OCI-LY3 (cell line): Measurements from ENCODE around the gene JAKMIP2.

Source experiments
- H2AFZ ChIP-seq: fragments of 200-600, 300-600 bp; shearing (Covaris generic); 2 replicates; pipeline ENCODE4 v1.6.0; 2014; ENCODE audit warnings: antibody characterized with exemption, low read depth, low read length
- H3K27ac ChIP-seq: fragments of 200-600, 300-600 bp; sonication (generic); 2 replicates; pipeline ENCODE4 v1.5.1; 2014; ENCODE audit warnings: mild to moderate bottlenecking, low read length, moderate library complexity, mixed read lengths
- H3K27me3 ChIP-seq: fragments of 200-600, 300-600 bp; sonication (generic); 2 replicates; pipeline ENCODE4 v1.6.1; 2014; ENCODE audit warnings: low read depth, low read length, mixed read lengths
- H3K36me3 ChIP-seq: fragments of 200-600, 300-600 bp; sonication (generic); replicated peaks from 2 replicates; pipeline ENCODE3; 2014; ENCODE audit warnings: low read depth, low read length, mixed read lengths
- H3K4me1 ChIP-seq: fragments of 300-600, 200-600 bp; sonication (generic); 2 replicates; pipeline ENCODE4 v1.6.1; 2014; ENCODE audit warnings: low read length, mixed read lengths
- H3K4me2 ChIP-seq: fragments of 200-600, 300-600 bp; sonication (generic); 2 replicates; pipeline ENCODE4 v1.6.1; 2014; ENCODE audit warnings: low read length, mixed read lengths
- H3K4me3 ChIP-seq: fragments of 300-600, 200-600 bp; sonication (generic); 2 replicates; pipeline ENCODE4 v1.5.1; 2014; ENCODE audit warnings: antibody characterized with exemption, mild to moderate bottlenecking, low read length, moderate library complexity
- H3K79me2 ChIP-seq: fragments of 300-600, 200-600 bp; shearing (Covaris generic); 2 replicates; pipeline ENCODE4 v1.6.1; 2014; ENCODE audit warnings: mild to moderate bottlenecking, low read length, mixed read lengths
- H3K9ac ChIP-seq: fragments of 300-600, 200-600 bp; shearing (Covaris generic); 2 replicates; pipeline ENCODE4 v1.6.0; 2014; ENCODE audit warnings: mild to moderate bottlenecking, low read length, moderate library complexity
- H3K9me3 ChIP-seq: fragments of 200-600, 300-600 bp; shearing (Covaris generic); 2 replicates; pipeline ENCODE4 v1.6.1; 2014; ENCODE audit warnings: low read length, mixed read lengths; ENCODE audit not compliant: insufficient read depth
- H4K20me1 ChIP-seq: fragments of 200-600, 300-600 bp; sonication (generic); 2 replicates; pipeline ENCODE4 v1.6.1; 2016; ENCODE audit warnings: low read length, mixed read lengths; ENCODE audit not compliant: insufficient read depth
- EZH2phosphoT487 ChIP-seq: fragments of 200-600 bp; shearing (Covaris generic); IDR thresholded peaks from 2 replicates; pipeline ENCODE4 v1.6.1; 2018; ENCODE audit warnings: antibody characterized with exemption, mixed run types, low read depth
- TF ChIP-seq, protein P1 (sequence below): fragments of 200-600, 300-600 bp; sonication (generic); IDR thresholded peaks from 2 replicates; pipeline ENCODE4 v1.5.1; 2014; ENCODE audit warnings: antibody characterized with exemption, low read length, low read depth

The JAKMIP2 gene

DNA sequence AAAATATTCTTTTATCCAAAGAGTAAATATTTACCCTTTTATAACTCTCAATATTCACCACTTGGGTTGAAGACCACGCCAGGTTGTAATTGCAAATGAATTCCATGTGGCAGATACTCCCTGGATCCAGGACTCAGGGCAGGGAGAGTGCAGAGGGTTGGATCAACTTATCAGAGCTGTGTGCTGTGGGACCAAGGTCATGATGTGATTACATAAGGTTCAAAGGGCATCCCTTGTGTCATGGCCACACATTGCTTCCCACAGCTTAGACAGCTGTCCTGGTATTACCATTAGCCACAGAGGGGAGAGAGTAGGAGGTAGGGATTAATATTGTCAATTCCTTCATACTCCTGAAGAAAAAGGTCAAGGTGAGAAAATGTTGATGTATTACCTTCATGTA, 133.9 kb downstream of the JAKMIP2 start:
- no peak overlapping the region for H3K4me3 ChIP-seq
- H3K9me3 ChIP-seq = no peaks in the 10 kb centered on the region
- H2AFZ ChIP-seq = no peak overlapping the region
- no peaks in the 10 kb centered on the region for H3K27me3 ChIP-seq
- H3K27ac ChIP-seq = no peak overlapping the region
- no peak overlapping the region for H3K4me2 ChIP-seq
- no peak overlapping the region for H3K9ac ChIP-seq
- H4K20me1 ChIP-seq = no peaks in the 10 kb centered on the region
- no peak for TF ChIP-seq EZH2phosphoT487
- TF ChIP-seq, protein P1, sequence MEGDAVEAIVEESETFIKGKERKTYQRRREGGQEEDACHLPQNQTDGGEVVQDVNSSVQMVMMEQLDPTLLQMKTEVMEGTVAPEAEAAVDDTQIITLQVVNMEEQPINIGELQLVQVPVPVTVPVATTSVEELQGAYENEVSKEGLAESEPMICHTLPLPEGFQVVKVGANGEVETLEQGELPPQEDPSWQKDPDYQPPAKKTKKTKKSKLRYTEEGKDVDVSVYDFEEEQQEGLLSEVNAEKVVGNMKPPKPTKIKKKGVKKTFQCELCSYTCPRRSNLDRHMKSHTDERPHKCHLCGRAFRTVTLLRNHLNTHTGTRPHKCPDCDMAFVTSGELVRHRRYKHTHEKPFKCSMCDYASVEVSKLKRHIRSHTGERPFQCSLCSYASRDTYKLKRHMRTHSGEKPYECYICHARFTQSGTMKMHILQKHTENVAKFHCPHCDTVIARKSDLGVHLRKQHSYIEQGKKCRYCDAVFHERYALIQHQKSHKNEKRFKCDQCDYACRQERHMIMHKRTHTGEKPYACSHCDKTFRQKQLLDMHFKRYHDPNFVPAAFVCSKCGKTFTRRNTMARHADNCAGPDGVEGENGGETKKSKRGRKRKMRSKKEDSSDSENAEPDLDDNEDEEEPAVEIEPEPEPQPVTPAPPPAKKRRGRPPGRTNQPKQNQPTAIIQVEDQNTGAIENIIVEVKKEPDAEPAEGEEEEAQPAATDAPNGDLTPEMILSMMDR = no peak
- no peaks in the 10 kb centered on the region for H3K36me3 ChIP-seq
- H3K79me2 ChIP-seq = no peaks in the 10 kb centered on the region
- H3K4me1 ChIP-seq = no peaks in the 10 kb centered on the region

DNA sequence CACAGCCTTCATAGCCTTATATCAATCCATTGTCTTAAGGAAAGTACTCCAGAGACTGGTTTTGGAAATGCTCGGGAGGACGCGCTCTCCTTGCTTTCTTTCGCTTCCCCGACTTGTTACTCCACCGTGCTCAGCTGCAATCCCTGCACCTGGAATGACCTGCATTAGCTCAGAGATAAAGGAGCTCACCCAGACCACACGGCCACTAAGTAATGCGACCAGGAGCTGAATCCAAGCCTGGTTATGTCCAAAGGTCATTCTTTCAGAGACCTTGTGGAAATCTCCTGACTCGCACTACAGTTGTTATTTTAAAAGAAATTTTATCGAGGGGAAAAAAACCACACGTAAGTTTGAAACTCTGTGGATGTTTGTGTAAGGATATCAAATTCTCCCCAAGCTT, 137.3 kb downstream of the JAKMIP2 start:
- Histone ChIP-seq H3K4me1 (no peaks in the 10 kb centered on the region), H3K4me2 (no peak overlapping the region), H3K27ac (no peak overlapping the region), H3K4me3 (no peak overlapping the region), H3K36me3 (no peaks in the 10 kb centered on the region), H3K79me2 (no peaks in the 10 kb centered on the region), H3K27me3 (no peaks in the 10 kb centered on the region; the same call in 1 of the 2 replicates), H4K20me1 (no peaks in the 10 kb centered on the region), H3K9ac (no peak overlapping the region), H3K9me3 (no peaks in the 10 kb centered on the region), H2AFZ (no peak overlapping the region)
- TF ChIP-seq, protein P1 = no peak
- no peak for TF ChIP-seq EZH2phosphoT487

DNA sequence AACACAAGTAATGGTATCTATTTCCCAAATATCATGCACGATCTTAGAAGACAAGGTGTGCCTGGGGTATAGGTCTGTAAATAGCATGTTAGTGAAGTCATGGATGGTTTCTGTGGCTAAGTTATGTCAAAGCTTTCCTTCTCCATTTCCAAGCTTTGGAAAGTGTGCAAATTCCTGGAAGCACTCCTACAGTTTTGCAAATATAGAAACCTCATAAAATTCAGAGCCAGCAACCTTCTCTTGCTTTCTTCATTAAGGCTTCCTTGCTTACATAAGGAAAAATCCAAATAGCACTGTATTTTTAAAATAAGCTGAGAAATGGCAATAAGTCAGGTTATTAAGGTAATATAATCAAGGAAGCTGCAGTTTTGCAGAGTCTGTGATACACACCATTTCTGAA, 138.1 kb downstream of the JAKMIP2 start:
- H3K79me2 ChIP-seq = no peaks in the 10 kb centered on the region
- no peaks in the 10 kb centered on the region for H3K9me3 ChIP-seq
- no peak overlapping the region for H3K9ac ChIP-seq
- H3K27me3 ChIP-seq = no peaks in the 10 kb centered on the region; the same call in 1 of the 2 replicates
- TF ChIP-seq, protein P1 = no peak
- no peak for TF ChIP-seq EZH2phosphoT487
- no peak overlapping the region for H2AFZ ChIP-seq
- H3K36me3 ChIP-seq = no peaks in the 10 kb centered on the region
- no peak overlapping the region for H3K4me3 ChIP-seq
- H3K4me2 ChIP-seq = no peak overlapping the region
- no peak overlapping the region for H3K27ac ChIP-seq
- peaks cover 3% of the 10 kb centered on the region; the same call in 1 of the 2 replicates for H3K4me1 ChIP-seq
- no peaks in the 10 kb centered on the region for H4K20me1 ChIP-seq

DNA sequence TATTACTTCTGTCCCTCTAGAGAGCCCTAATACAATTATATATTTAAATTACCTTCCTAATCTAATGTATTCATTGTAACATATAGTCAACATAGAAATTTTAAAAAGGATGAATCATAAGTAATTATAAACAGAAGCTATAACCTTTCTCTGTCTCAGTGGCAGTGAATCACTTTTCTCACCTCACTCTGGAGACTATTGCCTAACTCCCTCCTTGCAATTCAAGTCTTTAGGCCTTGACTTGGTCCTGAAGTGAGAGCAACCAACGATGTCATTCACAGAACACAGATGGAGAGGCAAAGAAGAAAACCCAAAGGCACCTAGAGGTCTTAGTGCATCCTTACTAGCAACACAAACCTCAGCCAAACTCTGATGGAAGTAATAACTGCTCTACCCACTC, 139.4 kb downstream of the JAKMIP2 start:
- TF ChIP-seq, protein P1 = no peak
- no peak for TF ChIP-seq EZH2phosphoT487
- no peak overlapping the region for H3K4me3 ChIP-seq
- no peaks in the 10 kb centered on the region for H3K36me3 ChIP-seq

More for the DNA sequence above, 139.4 kb downstream of the JAKMIP2 start:
- Histone ChIP-seq H3K4me2 (no peak overlapping the region), H3K9ac (no peak overlapping the region), H4K20me1 (no peaks in the 10 kb centered on the region), H3K27me3 (no peaks in the 10 kb centered on the region; the same call in 1 of the 2 replicates), H3K79me2 (no peaks in the 10 kb centered on the region), H3K9me3 (no peaks in the 10 kb centered on the region), H3K27ac (no peak overlapping the region), H2AFZ (no peak overlapping the region), H3K4me1 (peaks cover 3% of the 10 kb centered on the region; the same call in 1 of the 2 replicates)
